HepG2 (cell line): Measurements from ENCODE around the gene SPATA12. TPM values are rescaled to one million over a fixed set of nuclear protein-coding genes. Genes with fewer than 3 reads are reported as not detected.
A peak's percentile ranks its signal among the peaks of the same experiment; 100 is the strongest.

Source experiments
- ATF3 ChIP-seq: sonication (generic); formaldehyde crosslinking; IDR thresholded peaks from 2 replicates; pipeline ENCODE4 v1.4.0; 2020; ENCODE audit warnings: missing genetic modification reagents
- BRD4 ChIP-seq: sonication (generic); formaldehyde crosslinking; IDR thresholded peaks from 2 replicates; pipeline ENCODE4 v1.4.0; 2020; ENCODE audit warnings: missing genetic modification reagents
- FOXO1 ChIP-seq: sonication (generic); formaldehyde crosslinking; IDR thresholded peaks from 2 replicates; pipeline ENCODE4 v1.4.0; 2020; ENCODE audit warnings: missing genetic modification reagents
- GFI1 ChIP-seq: sonication (generic); formaldehyde crosslinking; IDR thresholded peaks from 2 replicates; pipeline ENCODE4 v1.5.0; 2020; ENCODE audit warnings: missing genetic modification reagents, mild to moderate bottlenecking, borderline replicate concordance
- HNRNPUL1 ChIP-seq: fragments of 200-400 bp; formaldehyde crosslinking; IDR thresholded peaks from 2 replicates; pipeline ENCODE4 v1.6.1; 2017; ENCODE audit warnings: low read depth, mild to moderate bottlenecking, low read length, moderate library complexity
- MXD4 ChIP-seq: IDR thresholded peaks from 2 replicates; pipeline ENCODE4 v1.6.1; 2016; ENCODE audit warnings: mild to moderate bottlenecking, missing biosample characterization, missing genetic modification reagents
- NFKBIZ ChIP-seq: IDR thresholded peaks from 2 replicates; pipeline ENCODE4 v1.6.1; 2018; ENCODE audit warnings: missing genetic modification reagents, missing compliant biosample characterization
- PHB2 ChIP-seq: fragments of 450-650 bp; IDR thresholded peaks from 2 replicates; pipeline ENCODE4 v1.6.1; 2018; ENCODE audit not compliant: partially characterized antibody
- POLR2AphosphoS5 ChIP-seq: IDR thresholded peaks from 2 replicates; pipeline ENCODE4 v1.6.1; 2012; ENCODE audit warnings: low read depth, low read length
- RXRB ChIP-seq: IDR thresholded peaks from 2 replicates; pipeline ENCODE4 v1.6.1; 2016; ENCODE audit warnings: borderline replicate concordance, missing genetic modification reagents, missing compliant biosample characterization
- SIN3A ChIP-seq: IDR thresholded peaks from 2 replicates; pipeline ENCODE4 v1.6.1; 2011; ENCODE audit warnings: low read depth, mild to moderate bottlenecking, control low read depth, low read length, borderline replicate concordance
- TGIF2 ChIP-seq: IDR thresholded peaks from 2 replicates; pipeline ENCODE4 v1.6.1; 2016; ENCODE audit warnings: control low read depth, missing compliant biosample characterization
- TOPORS ChIP-seq: sonication (generic); formaldehyde crosslinking; IDR thresholded peaks from 2 replicates; pipeline ENCODE4 v1.8.0; 2023; ENCODE audit warnings: mild to moderate bottlenecking, missing genetic modification reagents
- ZBTB43 ChIP-seq: sonication (generic); formaldehyde crosslinking; conservative IDR thresholded peaks from 2 replicates; pipeline ENCODE4 v1.4.0; 2020; ENCODE audit warnings: missing genetic modification reagents
- ZFY ChIP-seq: sonication (generic); formaldehyde crosslinking; IDR thresholded peaks from 2 replicates; pipeline ENCODE4 v1.4.0; 2020; ENCODE audit warnings: missing genetic modification reagents
- ZNF230 ChIP-seq: sonication (generic); formaldehyde crosslinking; IDR thresholded peaks from 2 replicates; pipeline ENCODE4 v1.4.0; 2020; ENCODE audit warnings: mild to moderate bottlenecking, missing genetic modification reagents
- ZNF362 ChIP-seq: sonication (generic); formaldehyde crosslinking; IDR thresholded peaks from 2 replicates; pipeline ENCODE4 v1.4.0; 2020; ENCODE audit warnings: missing genetic modification reagents, mild to moderate bottlenecking, borderline replicate concordance
- ZNF407 ChIP-seq: sonication (generic); formaldehyde crosslinking; IDR thresholded peaks from one replicate; pipeline ENCODE4 v1.5.1; 2020; ENCODE audit warnings: mild to moderate bottlenecking, missing genetic modification reagents; ENCODE audit errors: not compliant biosample characterization
- ZNF576 ChIP-seq: sonication (generic); formaldehyde crosslinking; IDR thresholded peaks from 2 replicates; pipeline ENCODE4 v1.4.0; 2020; ENCODE audit warnings: mild to moderate bottlenecking, missing genetic modification reagents
- ZNF678 ChIP-seq: sonication (generic); formaldehyde crosslinking; IDR thresholded peaks from 2 replicates; pipeline ENCODE4 v1.4.0; 2020; ENCODE audit warnings: mild to moderate bottlenecking, missing genetic modification reagents
- ZNF713 ChIP-seq: sonication (generic); formaldehyde crosslinking; IDR thresholded peaks from 2 replicates; pipeline ENCODE4 v1.4.0; 2020; ENCODE audit warnings: mild to moderate bottlenecking, missing genetic modification reagents
- polyA plus RNA-seq, 8 experiments: library from polyadenylated mRNA; depleted of rRNA in 3 of 8; stranded (reverse) in 7 of 8; unstranded in 1 of 8; fragments of >200 nt; fragmentation: Illumina TruSeq in 4 of 8; extraction: Trizol in 4 of 8; gene quantifications; 2 replicates each; pipeline versions ENCODE4 v1.2.1 to v1.2.3, GENCODE V29; 2011 to 2016; ENCODE audit warnings: low read depth in 4 of 8, missing spikeins in 1 of 8, mixed read lengths in 1 of 8; ENCODE audit not compliant: insufficient read depth in 1 of 8
- total RNA-seq, 5 experiments: library from RNA; depleted of rRNA; stranded (reverse); fragments of >200 nt; fragmentation: Illumina TruSeq; extraction: Trizol; gene quantifications; 2 replicates each; pipeline ENCODE4 v1.2.3, GENCODE V29; 2016; ENCODE audit warnings: low read depth in 1 of 5

The SPATA12 gene
- total and polyA plus RNA-seq, 2 of the 13 experiments (the other 11 are each of a cell fraction or from before 2014, with no cell fraction given): 0.09 to 0.25 TPM

GRCh38 chr3:57079474-57079831 lies 19.0 kb downstream of the SPATA12 start (continued):
- TF ChIP-seq ZNF362 (CRISPR knock-in tag) (no peak), PHB2 (no peak), GFI1 (CRISPR knock-in tag) (peak; percentile 18; the same call in 1 of the 2 replicates), ZFY (no peak), TOPORS (0 out of 2 replicates have a peak, but pooled peaks have one; percentile 5), NFKBIZ (CRISPR knock-in tag) (no peak), ZBTB43 (CRISPR knock-in tag) (no peak), SIN3A (peak; percentile 8; the same call in 1 of the 2 replicates), HNRNPUL1 (no peak), ATF3 (no peak), RXRB (no peak), TGIF2 (CRISPR knock-in tag) (no peak), ZNF407 (CRISPR knock-in tag) (no peak), BRD4 (no peak), ZNF678 (no peak), MXD4 (CRISPR knock-in tag) (no peak), ZNF713 (no peak), ZNF230 (no peak), ZNF576 (CRISPR knock-in tag) (no peak), FOXO1 (CRISPR knock-in tag) (no peak; the same call in 1 of the 2 replicates), POLR2AphosphoS5 (no peak)
